ENCODE data around the gene RTN4R.

The RTN4R gene

DNA sequence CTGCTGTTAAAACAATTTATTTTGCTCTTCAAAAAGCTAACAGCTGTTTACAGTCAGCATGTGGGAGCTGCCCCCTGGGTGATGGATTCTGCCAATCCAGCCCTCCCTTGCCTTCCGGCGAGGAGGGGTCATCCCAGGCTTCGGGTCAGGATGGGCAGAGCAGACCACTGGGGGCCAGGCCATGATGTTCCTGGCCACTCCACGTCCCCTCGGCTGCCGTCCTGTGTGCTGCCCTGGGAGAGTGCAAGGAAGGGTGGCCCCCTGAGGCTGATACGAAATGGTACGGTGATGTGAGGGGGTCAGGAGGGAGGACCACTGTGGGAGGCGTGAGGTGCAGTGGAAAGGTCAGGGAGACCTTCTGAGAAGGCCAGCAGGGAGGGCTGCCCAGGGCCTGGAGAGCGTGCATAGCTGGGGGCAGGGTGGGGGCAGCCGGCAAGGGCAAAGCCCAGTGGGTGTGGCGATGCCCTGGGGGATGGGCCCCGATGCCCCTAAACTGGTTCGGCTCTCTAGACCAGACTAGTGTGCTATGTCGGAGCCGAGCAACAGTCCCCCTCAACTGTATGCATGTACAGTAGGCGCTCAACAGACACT lies 41.3 kb downstream of the RTN4R start:
- DNase-seq: no peak

DNA sequence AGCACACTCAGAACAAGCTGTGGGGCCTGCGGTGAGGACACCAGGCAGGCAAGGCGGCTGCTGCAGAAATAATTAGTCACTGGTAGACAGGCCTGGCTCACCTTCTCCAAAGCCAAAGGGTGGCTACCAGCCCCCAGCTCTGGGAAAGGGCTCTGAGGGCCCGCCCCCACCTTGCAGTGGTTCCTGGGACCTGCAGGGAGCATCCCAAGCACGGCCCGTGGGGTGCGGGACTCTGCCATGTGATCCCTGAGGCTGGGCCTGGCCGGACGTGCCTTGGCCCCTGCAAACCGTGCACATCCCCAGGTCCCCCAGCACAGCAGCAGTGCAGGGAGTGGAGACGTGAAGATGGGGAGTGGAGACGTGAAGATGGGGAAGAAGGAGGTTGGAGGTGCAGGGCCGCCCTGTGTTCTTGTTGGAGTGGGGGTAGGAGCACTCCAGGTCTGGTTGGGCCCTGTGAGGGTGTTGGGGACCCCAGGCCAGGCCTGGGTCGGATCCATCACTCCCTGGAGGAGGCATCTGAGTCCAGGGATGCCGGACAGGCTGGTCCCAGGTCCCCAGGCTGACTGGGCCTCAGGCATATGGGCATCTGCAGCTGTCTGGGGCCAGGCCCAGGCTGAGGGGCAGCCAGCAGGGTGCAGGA lies 41.9 kb downstream of the RTN4R start:
- no peak for DNase-seq

- no peak for DNase-seq
Measured at GRCh38 chr22:20225693-20225966, 42.5 kb downstream of the RTN4R start.

- no peak for DNase-seq
Measured at GRCh38 chr22:20224917-20225692, 43.0 kb downstream of the RTN4R start.

DNA sequence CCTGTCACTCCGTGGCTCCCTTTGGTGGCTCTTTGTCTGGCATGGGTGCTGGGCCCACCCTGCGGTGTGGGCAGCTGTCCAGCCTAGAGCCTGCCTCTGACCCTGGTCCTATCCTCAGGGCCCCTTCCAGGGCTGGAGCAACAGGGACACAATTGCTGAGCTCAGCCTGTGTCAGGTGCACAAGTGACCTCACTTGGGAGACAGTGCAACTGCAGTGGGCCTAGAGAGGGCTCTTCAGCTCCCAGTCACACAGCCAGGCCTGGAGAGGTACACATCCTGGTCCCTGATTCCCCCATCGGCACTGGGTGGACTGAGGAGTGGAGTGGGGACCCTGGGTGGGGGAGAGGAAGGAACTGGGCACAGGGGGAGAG lies 43.9 kb downstream of the RTN4R start:
- no peak for DNase-seq

- DNase-seq: no peak
Measured at GRCh38 chr22:20223421-20224255, 44.5 kb downstream of the RTN4R start.

- no peak for DNase-seq
Measured at GRCh38 chr22:20222764-20223420, 45.2 kb downstream of the RTN4R start.

- DNase-seq: no peak
Measured at GRCh38 chr22:20221421-20222340, 46.4 kb downstream of the RTN4R start.

DNA sequence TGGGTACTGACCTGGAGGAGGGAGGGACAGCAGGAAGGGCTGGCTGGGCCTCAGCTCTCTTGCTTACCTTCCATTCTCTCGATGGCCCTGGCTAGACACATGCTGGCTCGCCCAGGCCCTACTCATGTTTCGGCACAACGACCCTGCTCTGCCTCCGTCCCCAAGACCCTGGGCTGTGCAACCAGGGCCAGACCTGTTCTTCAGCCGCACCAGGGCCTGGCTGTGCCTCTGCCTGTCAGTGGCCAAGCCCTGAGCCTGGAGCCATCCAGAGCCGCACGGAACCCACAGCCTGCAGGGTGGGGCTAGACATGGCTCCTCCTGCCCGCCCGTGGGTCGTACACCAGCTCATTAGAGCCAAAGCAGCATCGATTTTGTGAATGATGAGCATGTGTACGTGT lies 47.5 kb downstream of the RTN4R start:
- no peak for DNase-seq

GRCh38 chr22:20219667-20220628 lies 48.2 kb downstream of the RTN4R start:
- DNase-seq: no peak

DNA sequence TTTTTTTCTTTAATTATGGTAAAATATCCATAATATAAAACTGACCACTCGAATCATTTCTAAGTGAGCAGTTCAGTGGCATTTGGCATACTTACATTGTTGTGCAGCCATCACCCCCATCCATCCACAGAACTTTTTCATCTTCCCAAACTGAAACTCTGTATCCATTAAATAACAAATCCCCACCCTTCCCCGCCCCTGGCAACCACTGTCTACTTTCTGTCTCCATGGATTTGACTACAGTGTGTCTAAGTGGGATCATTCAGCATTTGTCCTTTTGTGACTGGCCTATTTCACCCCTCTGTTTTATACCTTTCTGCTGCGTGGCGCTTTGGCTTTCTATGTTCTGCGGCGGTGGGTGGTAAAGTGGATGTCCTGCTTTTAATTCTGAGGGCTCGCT lies 49.1 kb downstream of the RTN4R start:
- no peak for DNase-seq

- DNase-seq: no peak
Measured at GRCh38 chr22:20218326-20218872, 49.7 kb downstream of the RTN4R start.

- DNase-seq: no peak
Measured at GRCh38 chr22:20217563-20217962, 50.6 kb downstream of the RTN4R start.

DNA sequence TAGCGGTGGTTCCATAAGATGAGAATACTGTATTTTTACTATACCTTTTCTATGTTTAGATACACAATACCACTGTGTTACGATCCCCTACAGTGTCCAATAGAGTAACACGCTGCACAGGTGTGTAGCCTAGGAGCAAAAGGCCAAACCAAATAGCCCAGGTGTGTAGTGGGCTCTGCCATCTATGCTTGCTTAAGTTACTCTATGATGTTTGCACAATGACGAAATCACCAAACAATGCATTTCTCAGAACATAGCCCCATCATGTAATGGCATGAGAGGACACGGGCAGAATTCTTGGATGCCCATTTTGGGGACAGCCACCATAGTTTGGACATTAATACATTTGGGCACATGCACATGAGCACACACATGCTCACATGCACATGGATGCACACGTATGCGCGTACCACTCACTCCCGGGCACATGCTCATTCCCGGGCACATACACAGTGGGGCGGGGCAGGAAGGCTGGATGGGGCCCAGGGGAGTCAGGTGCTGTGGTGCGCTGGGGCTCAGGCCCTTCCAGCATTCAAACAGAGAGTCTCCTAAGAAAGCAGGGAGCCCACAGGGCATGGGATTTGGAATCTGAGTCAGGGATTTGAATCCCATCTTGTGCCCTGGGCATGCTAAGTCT lies 51.1 kb downstream of the RTN4R start:
- DNase-seq: no peak

GRCh38 chr22:20215742-20216141 lies 52.4 kb downstream of the RTN4R start:
- no peak for DNase-seq

GRCh38 chr22:20214853-20215252 lies 53.3 kb downstream of the RTN4R start:
- no peak for DNase-seq

- no peak for DNase-seq
Measured at GRCh38 chr22:20213833-20214708, 54.0 kb downstream of the RTN4R start.

GRCh38 chr22:20212754-20213699 lies 55.1 kb downstream of the RTN4R start:
- DNase-seq: no peak
